NCI-H345 treated with DMSO at 0.1 percent for 48 hours (cell line): ENCODE measurements around the gene TRPC4.

ENCODE experiments used
- DNase-seq: peaks from one replicate; lab custom pipeline; 2025; ENCODE audit not compliant: unreplicated experiment; lab: John Stamatoyannopoulos, UW

TRPC4 gene

GRCh38 chr13:37662624-37663023, 206.9 kb downstream of the TRPC4 start:
- no peak for DNase-seq

GRCh38 chr13:37657956-37658355, 211.6 kb downstream of the TRPC4 start:
- no peak for DNase-seq

GRCh38 chr13:37657134-37657533, 212.4 kb downstream of the TRPC4 start:
- DNase-seq = no peak

- DNase-seq = no peak
These were observed 213.2 kb downstream of the TRPC4 start for GRCh38 chr13:37656247-37656940.

GRCh38 chr13:37652596-37652995, 217.0 kb downstream of the TRPC4 start:
- no peak for DNase-seq

- DNase-seq = no peak
These were observed 217.7 kb downstream of the TRPC4 start for GRCh38 chr13:37651891-37652290.

- no peak for DNase-seq
These were observed 221.0 kb downstream of the TRPC4 start for GRCh38 chr13:37648609-37649008.

- peak; percentile 49 for DNase-seq
These were observed 222.4 kb downstream of the TRPC4 start for GRCh38 chr13:37647031-37647650.

- DNase-seq = no peak
These were observed 223.0 kb downstream of the TRPC4 start for GRCh38 chr13:37646531-37646930.

GRCh38 chr13:37645181-37645740, 224.3 kb downstream of the TRPC4 start:
- DNase-seq = no peak

GRCh38 chr13:37641391-37641790, 228.2 kb downstream of the TRPC4 start:
- DNase-seq = no peak

GRCh38 chr13:37640499-37640898, 229.1 kb downstream of the TRPC4 start:
- no peak for DNase-seq

GRCh38 chr13:37636701-37637100, 232.9 kb downstream of the TRPC4 start:
- DNase-seq = no peak

- DNase-seq = no peak
These were observed 237.3 kb downstream of the TRPC4 start for GRCh38 chr13:37632294-37632693.

GRCh38 chr13:37627428-37627827, 242.1 kb downstream of the TRPC4 start:
- no peak for DNase-seq

GRCh38 chr13:37621811-37622361, 247.7 kb downstream of the TRPC4 start:
- DNase-seq = no peak

- DNase-seq = no peak
These were observed 251.0 kb downstream of the TRPC4 start for GRCh38 chr13:37618554-37618953.

GRCh38 chr13:37617173-37617572, 252.4 kb downstream of the TRPC4 start:
- no peak for DNase-seq

- DNase-seq = no peak
These were observed 253.4 kb downstream of the TRPC4 start for GRCh38 chr13:37616131-37616530.

- no peak for DNase-seq
These were observed 254.3 kb downstream of the TRPC4 start for GRCh38 chr13:37615276-37615675.

GRCh38 chr13:37613638-37614037, 255.9 kb downstream of the TRPC4 start:
- no peak for DNase-seq

- DNase-seq = no peak
These were observed 256.3 kb downstream of the TRPC4 start for GRCh38 chr13:37613236-37613635.
